ENCODE data around the gene CINP. TPM values are rescaled to one million over a fixed set of nuclear protein-coding genes. Genes with fewer than 3 reads are reported as not detected.

Gene CINP
- total and polyA plus RNA-seq, 2 of the 13 experiments (the other 11 are each of a cell fraction or from before 2014, with no cell fraction given), result 32.8 to 42.8 TPM

DNA sequence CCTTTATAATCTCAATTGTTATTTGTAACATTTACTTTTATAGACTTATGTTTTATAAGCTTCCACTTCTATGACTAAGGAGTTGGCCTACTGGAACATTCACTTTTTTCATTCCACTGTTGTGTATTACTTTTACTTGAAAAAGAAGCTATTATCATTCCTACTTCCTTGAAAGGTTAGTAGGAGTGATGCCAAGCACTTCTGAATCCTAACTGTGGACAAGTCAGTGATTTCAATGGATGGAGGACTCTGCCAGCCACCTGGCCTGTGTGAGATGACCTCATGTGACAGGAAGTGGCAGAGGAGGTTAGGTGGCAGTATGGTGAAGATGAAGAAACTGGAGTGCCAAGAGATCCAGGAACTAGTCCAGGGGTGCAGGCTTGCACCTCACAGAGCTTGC lies 46.0 kb upstream of the CINP start (continued):
- TF ChIP-seq ARID5B (CRISPR knock-in tag; IDR thresholded peaks at IDR 0.05), result no peak
- TF ChIP-seq, protein P1, sequence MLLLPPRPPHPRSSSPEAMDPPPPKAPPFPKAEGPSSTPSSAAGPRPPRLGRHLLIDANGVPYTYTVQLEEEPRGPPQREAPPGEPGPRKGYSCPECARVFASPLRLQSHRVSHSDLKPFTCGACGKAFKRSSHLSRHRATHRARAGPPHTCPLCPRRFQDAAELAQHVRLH (CRISPR knock-in tag; IDR thresholded peaks at IDR 0.05; ENCODE audit: borderline replicate concordance, low read depth), result no peak

GRCh38 chr14:102407258-102407657 lies 44.6 kb upstream of the CINP start:
- ATAC-seq, result no peak
- no peak overlapping the region for H2AFZ ChIP-seq (ENCODE audit: low read length)
- H3K4me1 ChIP-seq (ENCODE audit: insufficient read depth, low read length), result no peaks in the 10 kb centered on the region
- 95% methylated on average over 7 of the region's 7 CpGs for WGBS (ENCODE audit: low lambda C conversion rate)
- FAIRE-seq, result no peak
- no peaks in the 10 kb centered on the region for H3K27me3 ChIP-seq (ENCODE audit: control insufficient read depth in 1 of 2, insufficient read depth in 2 of 2, low read length in 2 of 2)
- H3K79me2 ChIP-seq (ENCODE audit: insufficient read depth, low read length), result no peaks in the 10 kb centered on the region
- CTCF ChIA-PET (ENCODE audit: low intra/inter-chr PET ratio, low total read pairs), result no interaction called here
- H3K27ac ChIP-seq (ENCODE audit: extremely low read length, insufficient read depth, low read length), result no peak overlapping the region
- peaks cover 2 to 6% of the 10 kb centered on the region in 2 experiments; a peak in 2 of 5 replicates for H3K36me3 ChIP-seq (replicated peaks in 1 of 2; ENCODE audit: control insufficient read depth in 1 of 2, insufficient read depth in 2 of 2, low read length in 2 of 2)
- H3K4me2 ChIP-seq (ENCODE audit: low read depth, low read length), result no peak overlapping the region
- H3K4me3 ChIP-seq (replicated peaks in 1 of 3; ENCODE audit: insufficient read depth in 1 of 3, low read depth in 2 of 3, low read length in 3 of 3), result no peak overlapping the region
- POLR2A ChIA-PET, result no interaction called here
- intact Hi-C loops (cut with micrococcal nuclease; ENCODE audit: unreplicated experiment), result no loop called here
- H3K9me3 ChIP-seq (ENCODE audit: low read length), result peaks cover 13% of the 10 kb centered on the region
- no peaks in the 10 kb centered on the region for H4K20me1 ChIP-seq (ENCODE audit: insufficient read depth, low read length)
- no peak overlapping the region for H3K9ac ChIP-seq (ENCODE audit: insufficient read depth, low read depth, low read length)
- no peak for DNase-seq (ENCODE audit: low spot score)
- in situ Hi-C loops (cut with HindIII; ENCODE audit: extremely low pct_ligation_motif_present, low pct_unique_long_range_greater_than_20kb), result no loop called here
- no TSS peak for BruUV-seq (replicated peaks)
- TF ChIP-seq PHF20 (CRISPR knock-in tag; IDR thresholded peaks at IDR 0.05), result no peak
- TF ChIP-seq, protein P2, sequence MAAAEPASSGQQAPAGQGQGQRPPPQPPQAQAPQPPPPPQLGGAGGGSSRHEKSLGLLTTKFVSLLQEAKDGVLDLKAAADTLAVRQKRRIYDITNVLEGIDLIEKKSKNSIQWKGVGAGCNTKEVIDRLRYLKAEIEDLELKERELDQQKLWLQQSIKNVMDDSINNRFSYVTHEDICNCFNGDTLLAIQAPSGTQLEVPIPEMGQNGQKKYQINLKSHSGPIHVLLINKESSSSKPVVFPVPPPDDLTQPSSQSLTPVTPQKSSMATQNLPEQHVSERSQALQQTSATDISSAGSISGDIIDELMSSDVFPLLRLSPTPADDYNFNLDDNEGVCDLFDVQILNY (CRISPR knock-in tag; conservative IDR thresholded peaks at IDR 0.05), result no peak
- no peak for TF ChIP-seq THYN1 (CRISPR knock-in tag; IDR thresholded peaks at IDR 0.05; ENCODE audit: borderline replicate concordance, low read depth)
- no peak for TF ChIP-seq SRSF4 (IDR thresholded peaks at IDR 0.05; ENCODE audit: low read depth, low read length, poor library complexity, severe bottlenecking)
- no peak for TF ChIP-seq RFX3 (CRISPR knock-in tag; IDR thresholded peaks at IDR 0.05)
- TF ChIP-seq ZNF281 (CRISPR knock-in tag; IDR thresholded peaks at IDR 0.05; ENCODE audit: borderline replicate concordance), result no peak
- no peak for TF ChIP-seq ZKSCAN1 (IDR thresholded peaks at IDR 0.05; ENCODE audit: low read length)
- TF ChIP-seq MEIS1 (CRISPR knock-in tag; IDR thresholded peaks at IDR 0.05; ENCODE audit: borderline replicate concordance), result no peak
- TF ChIP-seq CHD4 (IDR thresholded peaks at IDR 0.05; ENCODE audit: borderline replicate concordance, low read length), result no peak
- TF ChIP-seq, protein P3, sequence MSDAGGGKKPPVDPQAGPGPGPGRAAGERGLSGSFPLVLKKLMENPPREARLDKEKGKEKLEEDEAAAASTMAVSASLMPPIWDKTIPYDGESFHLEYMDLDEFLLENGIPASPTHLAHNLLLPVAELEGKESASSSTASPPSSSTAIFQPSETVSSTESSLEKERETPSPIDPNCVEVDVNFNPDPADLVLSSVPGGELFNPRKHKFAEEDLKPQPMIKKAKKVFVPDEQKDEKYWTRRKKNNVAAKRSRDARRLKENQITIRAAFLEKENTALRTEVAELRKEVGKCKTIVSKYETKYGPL (CRISPR knock-in tag; IDR thresholded peaks at IDR 0.05), result no peak
- TF ChIP-seq PAX8 (CRISPR knock-in tag; IDR thresholded peaks at IDR 0.05; ENCODE audit: borderline replicate concordance), result no peak
- TF ChIP-seq ZNF564 (CRISPR knock-in tag; IDR thresholded peaks at IDR 0.05), result no peak
- TF ChIP-seq ZNF274 (CRISPR knock-in tag; IDR thresholded peaks at IDR 0.05), result no peak
- no peak for TF ChIP-seq TGIF2 (CRISPR knock-in tag; IDR thresholded peaks at IDR 0.05)
